ENCODE measurements around the gene DNTT. TPM values are rescaled to one million over a fixed set of nuclear protein-coding genes. Genes with fewer than 3 reads are reported as not detected.

Gene DNTT
- total and polyA plus RNA-seq, 2 experiments from 2014 or later: not detected

GRCh38 chr10:96380821-96381220 lies 76.6 kb downstream of the DNTT start:
- Mint-ChIP-seq H3K4me3 (no peak overlapping the region), H3K27ac (no peak overlapping the region), H3K27me3 (ENCODE audit: insufficient read depth, low read depth, poor library complexity) (no peaks in the 10 kb centered on the region), H3K36me3 (ENCODE audit: low read depth) (no peaks in the 10 kb centered on the region), H3K4me1 (peaks cover 6% of the 10 kb centered on the region; the same call in 2 of the 3 replicates), H3K9me3 (no peaks in the 10 kb centered on the region)
- Histone ChIP-seq H2AFZ (no peak overlapping the region), H3F3A (replicated peaks; ENCODE audit: low read depth) (no peaks in the 10 kb centered on the region), H3K27me3 (ENCODE audit: insufficient read depth) (no peaks in the 10 kb centered on the region), H3K4me2 (no peak overlapping the region), H3K36me3 (ENCODE audit: insufficient read depth) (no peaks in the 10 kb centered on the region), H3K9me2 (ENCODE audit: insufficient read depth) (no peaks in the 10 kb centered on the region), H3K4me1 (ENCODE audit: insufficient read depth) (no peaks in the 10 kb centered on the region), H3K27ac (ENCODE audit: low read depth) (no peak overlapping the region), H3K4me3 (no peak overlapping the region), H3K79me2 (replicated peaks; ENCODE audit: insufficient read depth) (no peaks in the 10 kb centered on the region), H4K20me1 (replicated peaks; ENCODE audit: insufficient read depth) (no peaks in the 10 kb centered on the region)
- DNase-seq (ENCODE audit: low spot score) (no peak), ATAC-seq (no peak)
- no peak for TF ChIP-seq EZH2 (IDR thresholded peaks at IDR 0.05; ENCODE audit: low read depth, unreplicated experiment)
- TF ChIP-seq ZNF331 (CRISPR knock-in tag; IDR thresholded peaks at IDR 0.05; ENCODE audit: low read depth): no peak
- no peak for TF ChIP-seq CREB1 (CRISPR knock-in tag; IDR thresholded peaks at IDR 0.05; ENCODE audit: low read depth)
- no peak for TF ChIP-seq ETS1 (IDR thresholded peaks at IDR 0.05)
- no peak for TF ChIP-seq STAT1 (IDR thresholded peaks at IDR 0.05; ENCODE audit: unreplicated experiment)
- TF ChIP-seq POLR2AphosphoS5 (IDR thresholded peaks at IDR 0.05; ENCODE audit: low read depth): no peak
- no peak for TF ChIP-seq NANOG (IDR thresholded peaks at IDR 0.05; ENCODE audit: borderline replicate concordance)

GRCh38 chr10:96384506-96384905 lies 80.3 kb downstream of the DNTT start:
- H3F3A ChIP-seq (replicated peaks; ENCODE audit: low read depth): no peaks in the 10 kb centered on the region
- no peak overlapping the region for H3K4me2 ChIP-seq
- H3K27me3 ChIP-seq (ENCODE audit: insufficient read depth): no peaks in the 10 kb centered on the region
- no peak overlapping the region for H3K4me3 ChIP-seq
- H3K9me2 ChIP-seq (ENCODE audit: insufficient read depth): no peaks in the 10 kb centered on the region
- no peak overlapping the region for H3K27ac ChIP-seq (ENCODE audit: low read depth)
- Mint-ChIP-seq H3K4me1 (peaks cover 5% of the 10 kb centered on the region; the same call in 1 of the 3 replicates), H3K9me3 (no peaks in the 10 kb centered on the region), H3K36me3 (ENCODE audit: low read depth) (no peaks in the 10 kb centered on the region), H3K4me3 (no peak overlapping the region), H3K27me3 (ENCODE audit: insufficient read depth, low read depth, poor library complexity) (peaks cover 3% of the 10 kb centered on the region), H3K27ac (no peak overlapping the region)
- DNase-seq (ENCODE audit: low spot score): no peak
- no peak overlapping the region for H2AFZ ChIP-seq
- no peaks in the 10 kb centered on the region for H3K4me1 ChIP-seq (ENCODE audit: insufficient read depth)
- H4K20me1 ChIP-seq (replicated peaks; ENCODE audit: insufficient read depth): no peaks in the 10 kb centered on the region
- no peak for ATAC-seq
- H3K79me2 ChIP-seq (replicated peaks; ENCODE audit: insufficient read depth): no peaks in the 10 kb centered on the region
- H3K36me3 ChIP-seq (ENCODE audit: insufficient read depth): no peaks in the 10 kb centered on the region
- TF ChIP-seq NANOG (IDR thresholded peaks at IDR 0.05; ENCODE audit: borderline replicate concordance) (no peak), EZH2phosphoT487 (IDR thresholded peaks at IDR 0.05; ENCODE audit: unreplicated experiment) (no peak), POLR2AphosphoS5 (IDR thresholded peaks at IDR 0.05; ENCODE audit: low read depth) (no peak), STAT1 (IDR thresholded peaks at IDR 0.05; ENCODE audit: unreplicated experiment) (no peak), ETS1 (IDR thresholded peaks at IDR 0.05) (no peak), ZNF114 (CRISPR knock-in tag; IDR thresholded peaks at IDR 0.05) (no peak), CREB1 (CRISPR knock-in tag; IDR thresholded peaks at IDR 0.05; ENCODE audit: low read depth) (no peak), EZH2 (IDR thresholded peaks at IDR 0.05; ENCODE audit: low read depth, unreplicated experiment) (no peak)
- TF ChIP-seq, protein P1, sequence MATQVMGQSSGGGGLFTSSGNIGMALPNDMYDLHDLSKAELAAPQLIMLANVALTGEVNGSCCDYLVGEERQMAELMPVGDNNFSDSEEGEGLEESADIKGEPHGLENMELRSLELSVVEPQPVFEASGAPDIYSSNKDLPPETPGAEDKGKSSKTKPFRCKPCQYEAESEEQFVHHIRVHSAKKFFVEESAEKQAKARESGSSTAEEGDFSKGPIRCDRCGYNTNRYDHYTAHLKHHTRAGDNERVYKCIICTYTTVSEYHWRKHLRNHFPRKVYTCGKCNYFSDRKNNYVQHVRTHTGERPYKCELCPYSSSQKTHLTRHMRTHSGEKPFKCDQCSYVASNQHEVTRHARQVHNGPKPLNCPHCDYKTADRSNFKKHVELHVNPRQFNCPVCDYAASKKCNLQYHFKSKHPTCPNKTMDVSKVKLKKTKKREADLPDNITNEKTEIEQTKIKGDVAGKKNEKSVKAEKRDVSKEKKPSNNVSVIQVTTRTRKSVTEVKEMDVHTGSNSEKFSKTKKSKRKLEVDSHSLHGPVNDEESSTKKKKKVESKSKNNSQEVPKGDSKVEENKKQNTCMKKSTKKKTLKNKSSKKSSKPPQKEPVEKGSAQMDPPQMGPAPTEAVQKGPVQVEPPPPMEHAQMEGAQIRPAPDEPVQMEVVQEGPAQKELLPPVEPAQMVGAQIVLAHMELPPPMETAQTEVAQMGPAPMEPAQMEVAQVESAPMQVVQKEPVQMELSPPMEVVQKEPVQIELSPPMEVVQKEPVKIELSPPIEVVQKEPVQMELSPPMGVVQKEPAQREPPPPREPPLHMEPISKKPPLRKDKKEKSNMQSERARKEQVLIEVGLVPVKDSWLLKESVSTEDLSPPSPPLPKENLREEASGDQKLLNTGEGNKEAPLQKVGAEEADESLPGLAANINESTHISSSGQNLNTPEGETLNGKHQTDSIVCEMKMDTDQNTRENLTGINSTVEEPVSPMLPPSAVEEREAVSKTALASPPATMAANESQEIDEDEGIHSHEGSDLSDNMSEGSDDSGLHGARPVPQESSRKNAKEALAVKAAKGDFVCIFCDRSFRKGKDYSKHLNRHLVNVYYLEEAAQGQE (IDR thresholded peaks at IDR 0.05; ENCODE audit: unreplicated experiment): no peak
- TF ChIP-seq, protein P2, sequence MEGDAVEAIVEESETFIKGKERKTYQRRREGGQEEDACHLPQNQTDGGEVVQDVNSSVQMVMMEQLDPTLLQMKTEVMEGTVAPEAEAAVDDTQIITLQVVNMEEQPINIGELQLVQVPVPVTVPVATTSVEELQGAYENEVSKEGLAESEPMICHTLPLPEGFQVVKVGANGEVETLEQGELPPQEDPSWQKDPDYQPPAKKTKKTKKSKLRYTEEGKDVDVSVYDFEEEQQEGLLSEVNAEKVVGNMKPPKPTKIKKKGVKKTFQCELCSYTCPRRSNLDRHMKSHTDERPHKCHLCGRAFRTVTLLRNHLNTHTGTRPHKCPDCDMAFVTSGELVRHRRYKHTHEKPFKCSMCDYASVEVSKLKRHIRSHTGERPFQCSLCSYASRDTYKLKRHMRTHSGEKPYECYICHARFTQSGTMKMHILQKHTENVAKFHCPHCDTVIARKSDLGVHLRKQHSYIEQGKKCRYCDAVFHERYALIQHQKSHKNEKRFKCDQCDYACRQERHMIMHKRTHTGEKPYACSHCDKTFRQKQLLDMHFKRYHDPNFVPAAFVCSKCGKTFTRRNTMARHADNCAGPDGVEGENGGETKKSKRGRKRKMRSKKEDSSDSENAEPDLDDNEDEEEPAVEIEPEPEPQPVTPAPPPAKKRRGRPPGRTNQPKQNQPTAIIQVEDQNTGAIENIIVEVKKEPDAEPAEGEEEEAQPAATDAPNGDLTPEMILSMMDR (conservative IDR thresholded peaks at IDR 0.05; ENCODE audit: low read depth in 2 of 2): no peak

Data from GM23338 (cell line).